ENCODE measurements around the gene PRAF2.

DNA sequence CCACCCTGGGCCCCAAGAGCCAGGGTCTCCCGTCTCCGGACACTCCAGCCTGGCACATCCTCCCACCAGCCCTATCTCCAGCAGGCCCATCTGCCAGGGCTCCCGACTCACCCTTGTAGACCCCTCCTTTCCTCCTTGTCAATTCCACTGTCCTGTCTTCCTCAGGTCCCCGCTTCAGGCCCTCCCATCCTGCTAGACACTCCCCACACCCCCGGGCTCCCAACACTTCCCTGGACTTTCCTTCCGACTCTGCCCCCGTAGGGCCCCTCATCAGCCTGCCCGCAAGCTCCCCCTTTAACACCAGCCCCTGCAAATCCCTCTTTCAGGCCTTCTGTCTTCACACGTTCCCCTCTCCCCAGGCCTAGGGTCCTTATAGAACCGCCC, 1.1 kb downstream of the PRAF2 start:
- TF ChIP-seq, protein P1, sequence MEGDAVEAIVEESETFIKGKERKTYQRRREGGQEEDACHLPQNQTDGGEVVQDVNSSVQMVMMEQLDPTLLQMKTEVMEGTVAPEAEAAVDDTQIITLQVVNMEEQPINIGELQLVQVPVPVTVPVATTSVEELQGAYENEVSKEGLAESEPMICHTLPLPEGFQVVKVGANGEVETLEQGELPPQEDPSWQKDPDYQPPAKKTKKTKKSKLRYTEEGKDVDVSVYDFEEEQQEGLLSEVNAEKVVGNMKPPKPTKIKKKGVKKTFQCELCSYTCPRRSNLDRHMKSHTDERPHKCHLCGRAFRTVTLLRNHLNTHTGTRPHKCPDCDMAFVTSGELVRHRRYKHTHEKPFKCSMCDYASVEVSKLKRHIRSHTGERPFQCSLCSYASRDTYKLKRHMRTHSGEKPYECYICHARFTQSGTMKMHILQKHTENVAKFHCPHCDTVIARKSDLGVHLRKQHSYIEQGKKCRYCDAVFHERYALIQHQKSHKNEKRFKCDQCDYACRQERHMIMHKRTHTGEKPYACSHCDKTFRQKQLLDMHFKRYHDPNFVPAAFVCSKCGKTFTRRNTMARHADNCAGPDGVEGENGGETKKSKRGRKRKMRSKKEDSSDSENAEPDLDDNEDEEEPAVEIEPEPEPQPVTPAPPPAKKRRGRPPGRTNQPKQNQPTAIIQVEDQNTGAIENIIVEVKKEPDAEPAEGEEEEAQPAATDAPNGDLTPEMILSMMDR (IDR thresholded peaks at IDR 0.05; ENCODE audit: borderline replicate concordance, extremely low read depth, low read length, poor library complexity, severe bottlenecking), result no peak
- no peak for TF ChIP-seq EZH2 (IDR thresholded peaks at IDR 0.05; ENCODE audit: borderline replicate concordance, low read depth, low read length, severe bottlenecking)
